ENCODE data around the gene LPP.

DNA sequence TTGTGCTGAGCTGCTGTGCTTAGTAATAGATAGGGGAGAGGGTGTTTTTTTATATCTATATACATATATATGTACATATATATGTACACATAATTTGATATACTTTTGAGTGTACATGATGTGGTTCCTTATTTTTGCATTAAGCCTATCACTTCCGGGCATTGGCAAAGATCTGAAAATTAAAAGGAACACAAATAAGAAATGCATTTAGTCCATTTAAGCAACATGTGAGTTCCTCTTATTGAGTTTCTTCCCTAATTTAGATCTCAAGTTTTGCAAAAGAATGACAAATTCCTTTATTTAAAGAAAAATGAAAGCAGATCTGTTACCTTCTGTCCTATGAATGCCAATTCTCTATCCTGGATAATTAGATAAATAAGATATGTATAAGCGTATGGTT is 435.1 kb downstream of the LPP start:
- TF ChIP-seq POLR2AphosphoS5 (IDR thresholded peaks at IDR 0.05; ENCODE audit: low read depth, low read length) (no peak), TAF1 (IDR thresholded peaks at IDR 0.05; ENCODE audit: borderline replicate concordance, insufficient read depth, low read length) (no peak), SIN3A (IDR thresholded peaks at IDR 0.05; ENCODE audit: borderline replicate concordance, insufficient read depth, low read length) (no peak), FOXP2 (optimal IDR thresholded peaks at IDR 0.05; ENCODE audit: borderline replicate concordance, extremely low read depth, extremely low read length, insufficient read depth) (no peak)
- TF ChIP-seq, protein P1, sequence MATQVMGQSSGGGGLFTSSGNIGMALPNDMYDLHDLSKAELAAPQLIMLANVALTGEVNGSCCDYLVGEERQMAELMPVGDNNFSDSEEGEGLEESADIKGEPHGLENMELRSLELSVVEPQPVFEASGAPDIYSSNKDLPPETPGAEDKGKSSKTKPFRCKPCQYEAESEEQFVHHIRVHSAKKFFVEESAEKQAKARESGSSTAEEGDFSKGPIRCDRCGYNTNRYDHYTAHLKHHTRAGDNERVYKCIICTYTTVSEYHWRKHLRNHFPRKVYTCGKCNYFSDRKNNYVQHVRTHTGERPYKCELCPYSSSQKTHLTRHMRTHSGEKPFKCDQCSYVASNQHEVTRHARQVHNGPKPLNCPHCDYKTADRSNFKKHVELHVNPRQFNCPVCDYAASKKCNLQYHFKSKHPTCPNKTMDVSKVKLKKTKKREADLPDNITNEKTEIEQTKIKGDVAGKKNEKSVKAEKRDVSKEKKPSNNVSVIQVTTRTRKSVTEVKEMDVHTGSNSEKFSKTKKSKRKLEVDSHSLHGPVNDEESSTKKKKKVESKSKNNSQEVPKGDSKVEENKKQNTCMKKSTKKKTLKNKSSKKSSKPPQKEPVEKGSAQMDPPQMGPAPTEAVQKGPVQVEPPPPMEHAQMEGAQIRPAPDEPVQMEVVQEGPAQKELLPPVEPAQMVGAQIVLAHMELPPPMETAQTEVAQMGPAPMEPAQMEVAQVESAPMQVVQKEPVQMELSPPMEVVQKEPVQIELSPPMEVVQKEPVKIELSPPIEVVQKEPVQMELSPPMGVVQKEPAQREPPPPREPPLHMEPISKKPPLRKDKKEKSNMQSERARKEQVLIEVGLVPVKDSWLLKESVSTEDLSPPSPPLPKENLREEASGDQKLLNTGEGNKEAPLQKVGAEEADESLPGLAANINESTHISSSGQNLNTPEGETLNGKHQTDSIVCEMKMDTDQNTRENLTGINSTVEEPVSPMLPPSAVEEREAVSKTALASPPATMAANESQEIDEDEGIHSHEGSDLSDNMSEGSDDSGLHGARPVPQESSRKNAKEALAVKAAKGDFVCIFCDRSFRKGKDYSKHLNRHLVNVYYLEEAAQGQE (IDR thresholded peaks at IDR 0.05; ENCODE audit: insufficient read depth in 1 of 2, low read depth in 2 of 2, low read length in 2 of 2), result no peak
